ENCODE measurements around the gene AXDND1.
A peak's percentile ranks its signal among the peaks of the same experiment; 100 is the strongest.
"Not testable (repeated sequence)": the region's sequence is repeated elsewhere in the genome, so short reads cannot be mapped to it uniquely, and the experiment has no call there.

Gene AXDND1
- 0.94 to 2.5 reads per million in 2 donors for total RNA-seq

GRCh38 chr1:179365342-179366092 lies at the start of gene AXDND1:
Gene AXDND1, plus strand, starts transcription at chr1:179365971. Its CDS starts 539 bp downstream, at chr1:179366510.
- peak; percentile 73 to 95 (median 85) for DNase-seq

GRCh38 chr1:179318491-179318890 lies 47.3 kb upstream of the AXDND1 start:
- no peak for DNase-seq

GRCh38 chr1:179321533-179322216 lies 44.1 kb upstream of the AXDND1 start:
- no peak for DNase-seq

- DNase-seq = no peak
These were observed 43.2 kb upstream of the AXDND1 start for GRCh38 chr1:179322557-179322956.

GRCh38 chr1:179323436-179323835 lies 42.3 kb upstream of the AXDND1 start:
- no peak for DNase-seq

GRCh38 chr1:179325836-179326235 lies 39.9 kb upstream of the AXDND1 start:
- no peak for DNase-seq

- DNase-seq = no peak
These were observed 39.0 kb upstream of the AXDND1 start for GRCh38 chr1:179326746-179327145.

- DNase-seq = no peak
These were observed 38.6 kb upstream of the AXDND1 start for GRCh38 chr1:179327196-179327595.

- DNase-seq = no peak
These were observed 38.1 kb upstream of the AXDND1 start for GRCh38 chr1:179327679-179328078.

- no peak for DNase-seq
These were observed 35.9 kb upstream of the AXDND1 start for GRCh38 chr1:179329862-179330261.

GRCh38 chr1:179334440-179334839 lies 31.3 kb upstream of the AXDND1 start:
- peak in 1 of 5 experiments; percentile 11 for DNase-seq

- DNase-seq = no peak
These were observed 28.5 kb upstream of the AXDND1 start for GRCh38 chr1:179337288-179337687.

- no peak for DNase-seq
These were observed 27.7 kb upstream of the AXDND1 start for GRCh38 chr1:179337942-179338560.

GRCh38 chr1:179340918-179341317 lies 24.9 kb upstream of the AXDND1 start:
- no peak for DNase-seq

- no peak for DNase-seq
These were observed 23.7 kb upstream of the AXDND1 start for GRCh38 chr1:179341943-179342547.

GRCh38 chr1:179342740-179343404 lies 22.9 kb upstream of the AXDND1 start:
- DNase-seq = no peak

- no peak for DNase-seq
These were observed 14.5 kb upstream of the AXDND1 start for GRCh38 chr1:179351281-179351680.

GRCh38 chr1:179352236-179352635 lies 13.5 kb upstream of the AXDND1 start:
- DNase-seq = no peak

- no peak for DNase-seq
These were observed 12.2 kb upstream of the AXDND1 start for GRCh38 chr1:179353546-179353945.

- DNase-seq = not testable (repeated sequence)
These were observed 4.1 kb upstream of the AXDND1 start for GRCh38 chr1:179361631-179362030.

GRCh38 chr1:179366093-179366800 lies 476 bp downstream of the AXDND1 start:
- peak in 1 of 5 experiments; percentile 42 for DNase-seq

- DNase-seq = peak in 2 of 5 experiments; percentile 41 to 61
These were observed 4.1 kb downstream of the AXDND1 start for GRCh38 chr1:179369751-179370341.
